RKO (cell line): ENCODE measurements around the gene TBCD.
"Not testable (repeated sequence)": the region's sequence is repeated elsewhere in the genome, so short reads cannot be mapped to it uniquely, and the experiment has no call there.

Source experiments
- DNase-seq: peaks from one replicate; pipeline ENCODE4 v3.0.0-alpha.2; 2016; ENCODE audit warnings: low spot score

Gene TBCD

DNA sequence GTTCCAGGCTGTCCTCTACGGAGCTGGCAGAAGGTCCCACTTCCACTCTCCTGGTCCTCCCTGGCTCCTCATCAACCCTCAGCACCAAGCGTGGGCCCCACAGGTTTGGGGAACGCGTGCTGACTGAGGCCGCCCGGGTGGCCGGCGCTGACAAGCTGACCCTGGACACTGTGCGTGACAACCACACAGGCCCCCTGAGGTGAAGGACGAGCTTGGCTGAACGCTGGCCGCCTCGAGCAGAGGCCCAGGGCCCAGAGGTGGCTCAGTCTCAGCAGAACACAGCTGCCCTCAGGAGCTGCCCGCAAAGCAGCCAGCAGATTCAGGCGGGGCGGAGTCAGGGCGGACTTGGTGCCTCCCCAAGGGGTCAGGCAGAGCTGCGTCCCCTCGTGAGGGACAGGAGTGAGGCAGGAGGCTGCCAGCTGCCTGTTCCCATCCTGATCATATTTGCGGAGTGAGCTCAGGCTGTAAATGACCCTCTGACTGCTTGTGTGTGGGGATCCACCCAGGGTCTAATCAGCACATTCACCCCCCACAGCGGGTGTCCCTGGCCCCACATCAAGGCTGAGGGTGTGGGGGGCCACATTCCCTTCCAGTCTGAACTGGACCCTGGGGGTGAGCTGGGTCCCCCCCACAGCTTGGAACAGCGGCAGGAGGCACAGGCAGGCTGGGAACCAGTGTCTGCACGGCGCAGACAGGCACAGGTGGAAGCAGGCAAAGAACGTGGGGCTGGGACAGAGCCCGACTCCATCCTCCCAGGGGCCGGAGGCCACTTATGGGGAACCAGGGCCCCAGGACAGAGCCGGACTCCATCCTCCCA lies 222.5 kb downstream of the TBCD start:
- no peak for DNase-seq

DNA sequence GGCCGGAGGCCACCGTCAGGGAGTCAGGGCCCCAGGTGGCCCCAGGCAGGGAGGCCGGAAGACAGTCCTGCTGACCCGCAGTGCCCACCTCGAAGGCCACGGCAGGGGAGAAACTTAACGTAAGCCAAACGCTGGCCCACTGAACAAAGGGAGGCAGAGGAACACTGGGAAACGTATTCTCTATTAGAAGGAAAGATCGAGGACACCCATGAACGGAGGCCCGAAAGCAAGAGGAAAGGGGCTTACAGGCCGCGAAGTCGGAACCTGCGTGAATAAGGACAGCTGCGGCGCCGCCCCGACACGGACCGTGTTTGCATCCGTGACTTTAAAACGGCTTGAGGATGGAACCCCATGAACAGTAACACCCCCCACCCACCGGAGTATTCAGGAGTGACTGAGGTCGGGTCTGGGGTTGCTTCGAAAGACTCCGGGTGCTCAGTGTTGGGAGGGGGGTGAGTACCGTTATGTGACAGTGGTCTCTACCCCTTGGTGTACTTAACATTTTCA lies 225.2 kb downstream of the TBCD start:
- no peak for DNase-seq

DNA sequence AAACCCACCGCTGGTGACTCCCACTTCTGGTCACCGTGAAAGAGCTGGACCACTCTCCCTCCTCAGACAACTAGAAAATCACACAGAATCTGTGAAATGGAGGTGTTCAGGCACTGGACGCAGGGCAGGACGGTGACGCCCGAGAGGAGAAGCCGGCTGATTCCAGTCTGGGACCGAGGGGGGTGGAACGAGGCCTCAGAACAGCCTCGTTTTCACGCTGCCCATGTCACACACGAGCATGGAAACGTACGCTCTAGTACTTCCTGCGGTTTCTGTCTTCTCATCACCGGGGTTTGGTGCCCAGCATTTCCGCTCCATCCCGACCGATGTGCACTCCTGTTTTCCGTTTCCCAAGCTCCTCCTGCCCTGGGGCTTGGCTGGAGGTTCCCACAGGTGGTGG lies 225.7 kb downstream of the TBCD start:
- DNase-seq, result no peak

DNA sequence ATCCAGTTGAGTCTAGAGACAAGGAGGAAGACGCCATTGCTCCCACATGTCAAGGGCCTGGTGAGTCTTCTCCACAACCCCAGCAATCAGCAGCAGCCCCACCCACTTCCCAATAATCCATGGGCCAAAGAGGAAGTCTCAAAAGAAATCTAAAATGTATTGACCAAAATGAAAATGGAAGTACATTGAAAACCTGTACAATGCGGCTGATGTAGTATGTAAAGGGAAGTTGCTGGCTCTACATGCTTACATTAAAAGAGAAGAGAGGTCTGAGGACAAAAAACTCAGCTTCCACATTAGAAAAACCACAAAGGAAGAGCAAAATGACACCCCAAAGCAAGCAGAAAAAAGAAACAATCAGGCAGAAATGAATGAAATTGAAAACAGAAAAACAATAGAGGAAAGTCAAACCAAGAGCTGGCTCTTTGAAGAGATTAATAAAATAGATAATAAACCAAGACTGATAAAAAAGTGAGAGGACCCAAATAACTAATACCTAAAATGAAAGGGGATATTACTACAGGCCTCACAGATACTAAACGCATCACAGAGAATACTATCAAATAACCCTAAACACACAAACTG lies 227.0 kb downstream of the TBCD start:
- DNase-seq, result no peak

DNA sequence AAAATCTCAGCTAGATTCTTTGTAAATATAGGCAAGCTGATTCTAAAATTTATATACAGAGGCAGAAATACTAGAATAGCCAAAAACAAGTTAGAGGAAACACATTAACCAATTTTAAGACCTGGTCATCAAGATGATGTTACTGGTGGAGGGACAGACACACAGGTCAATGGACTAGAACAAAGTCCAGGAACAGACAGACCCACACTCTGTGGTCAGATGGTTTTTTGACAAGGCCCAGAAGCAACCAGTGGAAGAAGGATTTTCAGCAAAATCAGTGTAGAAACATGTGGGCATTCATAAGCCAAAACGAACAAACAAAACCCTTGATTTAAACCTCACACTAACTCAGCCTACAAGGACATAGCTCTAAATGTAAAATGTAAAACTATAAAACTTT lies 227.9 kb downstream of the TBCD start:
- no peak for DNase-seq

DNA sequence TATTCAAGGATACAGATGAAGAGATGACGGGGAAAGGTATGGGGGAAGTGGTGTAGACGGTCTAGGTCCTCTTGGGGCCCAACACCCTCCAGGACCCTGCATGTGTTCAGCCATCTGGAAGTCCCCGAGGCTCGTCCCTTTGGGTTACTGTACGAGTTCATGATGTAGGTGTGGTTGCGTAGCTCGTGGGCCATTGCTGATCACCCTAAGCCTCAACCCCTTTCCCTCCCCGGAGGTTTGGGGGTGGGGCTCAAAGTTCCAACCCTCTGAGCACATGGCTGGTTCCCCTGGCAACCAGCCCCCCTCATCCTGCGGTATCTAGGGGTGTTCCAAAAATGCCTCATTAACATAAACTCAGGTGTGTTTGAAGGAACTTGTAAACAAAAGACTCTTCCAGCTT lies 228.8 kb downstream of the TBCD start:
- DNase-seq, result no peak

DNA sequence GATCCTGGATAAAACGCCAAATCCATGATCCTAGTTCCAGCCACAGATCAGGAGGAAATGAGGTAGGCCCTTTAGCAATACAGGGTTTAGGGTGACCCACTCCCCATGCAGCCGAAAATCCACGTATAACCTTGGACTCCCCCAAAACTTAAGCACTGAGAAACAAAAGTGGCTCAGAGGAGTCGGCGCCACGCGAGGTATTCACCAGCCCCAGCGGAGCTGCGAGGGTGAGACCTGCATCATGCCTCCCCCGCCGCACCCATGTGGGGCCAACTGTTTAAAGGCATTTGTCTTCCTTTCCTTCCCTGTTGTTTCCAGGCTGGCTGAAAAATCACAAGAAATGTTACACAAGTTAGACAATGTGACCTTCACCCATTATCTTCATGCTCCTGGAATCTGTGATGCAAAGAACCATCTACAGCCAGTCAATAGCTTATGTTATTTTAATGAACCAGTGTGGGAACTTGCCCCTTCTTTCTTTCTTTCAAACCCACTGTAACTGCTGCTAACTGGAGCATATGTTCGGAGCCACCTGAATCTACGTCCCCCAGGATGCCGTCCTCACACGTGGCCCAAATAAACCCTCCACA lies 229.4 kb downstream of the TBCD start:
- DNase-seq, result no peak

DNA sequence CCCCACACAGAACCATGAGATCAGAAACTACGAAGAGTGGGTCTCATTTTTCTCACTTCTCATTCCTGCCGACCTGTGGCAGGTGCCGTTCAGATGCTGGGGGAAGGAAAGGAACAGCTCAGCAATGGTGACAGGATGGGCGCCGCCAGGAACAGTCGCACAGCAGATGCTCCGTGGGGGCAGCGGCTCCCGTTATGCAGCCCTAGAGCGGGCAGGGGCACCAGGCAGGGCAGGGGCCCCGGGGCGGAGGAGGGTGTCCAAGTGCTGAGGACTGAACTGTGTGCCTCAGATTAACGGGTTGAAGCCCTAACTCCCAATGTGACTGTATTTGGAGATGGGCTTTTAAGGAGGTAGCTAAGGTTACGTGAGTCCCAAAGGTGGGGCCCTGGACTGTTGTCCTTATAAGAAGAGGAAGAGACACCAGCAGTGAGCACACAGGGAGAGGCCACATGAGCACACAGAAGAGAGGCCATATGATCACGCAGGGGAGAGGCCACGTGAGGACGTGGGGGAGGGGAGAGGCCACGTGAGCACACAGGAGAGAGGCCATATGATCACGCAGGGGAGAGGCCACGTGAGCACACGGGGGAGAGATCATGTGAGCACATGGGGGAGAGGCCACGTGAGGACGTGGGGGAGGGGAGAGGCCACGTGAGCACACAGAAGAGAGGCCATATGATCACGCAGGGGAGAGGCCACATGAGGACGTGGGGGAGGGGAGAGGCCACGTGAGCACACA lies 231.8 kb downstream of the TBCD start:
- no peak for DNase-seq

DNA sequence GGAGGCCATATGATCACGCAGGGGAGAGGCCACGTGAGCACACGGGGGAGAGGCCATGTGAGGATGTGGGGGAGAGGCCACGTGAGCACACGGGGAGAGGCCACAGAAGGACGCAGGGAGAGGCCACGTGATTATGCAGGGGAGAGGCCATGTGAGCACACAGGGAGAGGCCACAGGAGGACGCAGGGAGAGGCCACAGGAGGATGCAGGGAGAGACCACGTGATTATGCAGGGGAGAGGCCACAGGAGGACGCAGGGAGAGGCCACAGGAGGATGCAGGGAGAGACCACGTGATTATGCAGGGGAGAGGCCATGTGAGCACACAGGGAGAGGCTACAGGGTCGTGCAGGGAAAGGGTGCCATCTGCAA lies 232.4 kb downstream of the TBCD start:
- not testable (repeated sequence) for DNase-seq

DNA sequence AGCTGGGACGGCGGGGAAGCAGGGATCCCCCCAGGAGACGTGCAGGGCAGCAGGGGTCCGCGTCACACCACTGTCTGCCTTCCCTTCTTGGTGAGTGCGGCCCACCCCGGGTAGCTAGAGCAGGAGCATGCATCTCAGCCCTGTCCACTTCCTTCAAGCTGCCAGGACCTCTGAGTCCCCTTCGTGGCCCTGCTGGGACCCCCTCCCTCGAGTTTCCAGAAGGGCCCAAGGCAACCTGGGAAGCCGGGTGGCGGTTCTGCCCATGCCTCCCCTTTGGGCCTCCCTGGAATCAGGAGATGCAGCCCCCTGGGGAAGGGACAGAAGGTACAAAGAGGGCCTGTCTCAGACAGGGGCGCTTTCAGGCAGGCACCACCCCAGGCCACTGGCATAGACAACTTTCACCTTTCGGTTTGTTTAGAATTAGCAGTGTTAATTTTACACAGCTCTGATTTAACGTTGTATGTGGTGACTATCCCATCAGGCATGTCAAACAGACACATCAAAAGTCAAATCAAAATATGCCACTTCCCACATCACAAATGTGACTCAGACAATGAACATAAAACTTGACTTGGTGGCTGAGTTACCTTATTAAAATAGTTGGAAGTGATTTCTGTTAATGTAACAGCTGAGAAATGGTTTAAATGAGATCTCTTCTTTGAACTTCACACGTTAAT lies 233.0 kb downstream of the TBCD start:
- no peak for DNase-seq

DNA sequence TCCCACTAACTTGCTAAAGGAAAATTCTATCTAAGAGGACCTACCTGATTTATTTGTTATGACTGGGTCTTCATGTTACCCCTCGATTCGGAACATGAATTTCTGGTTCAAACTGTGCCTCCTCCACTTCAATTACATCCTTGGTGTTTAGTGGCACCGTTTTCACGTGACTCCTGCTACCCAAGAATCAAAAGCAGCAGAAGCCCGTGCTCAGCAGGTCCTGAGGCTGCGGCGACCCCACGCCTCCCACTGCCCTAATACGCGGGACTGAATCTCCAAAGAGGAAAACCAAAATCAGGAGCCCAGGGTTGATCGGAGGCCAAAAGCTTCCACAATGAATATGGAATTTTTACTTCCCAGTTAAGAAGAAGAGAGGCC lies 233.6 kb downstream of the TBCD start:
- DNase-seq, result no peak

DNA sequence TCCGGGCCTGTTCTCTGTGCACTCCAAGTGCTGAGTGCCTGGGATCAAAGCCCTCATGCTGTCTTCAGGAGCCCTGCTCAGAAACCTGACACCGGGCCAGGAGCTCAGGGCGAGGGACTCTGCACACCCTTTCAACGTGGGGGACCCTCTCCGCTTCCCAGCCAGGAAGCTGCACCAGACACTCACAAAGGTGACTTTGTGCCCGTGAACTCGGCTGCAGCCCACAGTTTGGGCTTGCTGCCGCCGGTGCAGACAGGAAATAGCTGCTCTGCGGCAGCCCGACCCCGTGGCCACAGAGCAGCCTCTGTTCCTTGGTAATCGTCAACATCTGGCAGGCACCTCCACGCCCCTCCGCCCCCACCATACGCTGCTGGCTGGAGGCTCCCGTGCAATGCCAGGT lies 234.1 kb downstream of the TBCD start:
- DNase-seq, result no peak

DNA sequence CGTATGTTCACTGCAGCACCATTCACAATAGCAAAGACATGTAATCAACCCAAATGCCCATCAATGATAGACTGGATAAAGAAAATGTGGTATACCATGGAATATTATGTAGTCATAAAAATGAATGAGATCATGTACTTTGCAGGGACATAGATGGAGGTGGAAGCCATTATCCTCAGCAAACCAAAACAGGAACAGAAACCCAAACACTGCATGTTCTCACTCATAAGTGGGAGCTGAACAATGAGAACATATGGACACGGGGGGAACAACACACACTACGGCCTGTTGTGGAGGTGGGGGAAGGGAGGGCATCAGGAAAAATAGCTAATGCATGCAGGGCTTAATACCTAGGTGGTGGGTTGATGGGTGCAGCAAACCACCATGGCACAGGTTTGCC lies 237.2 kb downstream of the TBCD start:
- DNase-seq, result not testable (repeated sequence)

DNA sequence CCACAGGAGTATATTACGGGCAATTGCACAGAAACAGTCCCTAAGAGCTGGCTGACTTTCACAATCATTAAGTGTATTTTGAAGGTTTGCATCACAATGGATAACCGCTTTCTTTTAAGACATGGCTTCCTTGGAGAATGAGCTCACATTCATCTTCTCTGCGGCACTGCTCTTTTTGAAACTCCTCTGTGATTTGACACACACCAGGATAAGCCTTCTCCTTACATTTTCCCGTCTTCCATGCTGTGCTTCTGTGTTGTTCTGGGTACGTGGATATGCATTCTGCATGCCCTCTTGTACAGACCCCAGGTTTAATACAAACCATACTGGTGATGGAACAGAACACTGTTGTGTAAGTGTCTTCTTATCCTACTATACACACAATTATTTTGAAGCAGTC lies 238.0 kb downstream of the TBCD start:
- DNase-seq, result no peak

DNA sequence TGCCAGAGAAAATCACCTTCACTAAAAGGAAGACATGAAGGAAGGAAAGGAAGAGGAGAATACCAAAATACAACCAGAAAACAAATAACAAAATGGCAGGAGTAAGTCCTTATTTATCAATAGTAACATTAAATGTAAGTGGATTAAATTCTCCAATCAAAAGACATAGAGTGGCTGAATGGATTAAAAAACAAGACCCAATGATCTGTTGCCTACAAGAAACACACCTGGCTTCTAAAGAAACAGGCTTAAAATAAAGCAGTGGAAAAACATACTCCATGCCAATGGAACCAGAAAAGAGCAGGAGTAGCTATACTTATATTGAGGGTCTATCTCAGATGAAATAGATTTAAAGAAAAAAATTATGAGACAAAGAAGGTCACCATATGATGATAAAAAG lies 241.1 kb downstream of the TBCD start:
- no peak for DNase-seq
